ENCODE measurements around the gene SEMA4A. TPM values are rescaled to one million over a fixed set of nuclear protein-coding genes. Genes with fewer than 3 reads are reported as not detected.
A peak's percentile ranks its signal among the peaks of the same experiment; 100 is the strongest.
"Not testable (repeated sequence)": the region's sequence is repeated elsewhere in the genome, so short reads cannot be mapped to it uniquely, and the experiment has no call there.

The SEMA4A gene
- polyA plus RNA-seq, 1 donor = 4.8 TPM

- DNase-seq = no peak
Measured at GRCh38 chr1:156194300-156194652, 40.9 kb downstream of the SEMA4A start.

GRCh38 chr1:156195853-156196252 is 42.5 kb downstream of the SEMA4A start:
- no peak for DNase-seq

- no peak for DNase-seq
Measured at GRCh38 chr1:156196445-156196844, 43.1 kb downstream of the SEMA4A start.

GRCh38 chr1:156198831-156199349 is 45.5 kb downstream of the SEMA4A start:
- no peak for DNase-seq

GRCh38 chr1:156200044-156200443 is 46.7 kb downstream of the SEMA4A start:
- DNase-seq = no peak

GRCh38 chr1:156203331-156203730 is 49.9 kb downstream of the SEMA4A start:
- DNase-seq = no peak

- no peak for DNase-seq
Measured at GRCh38 chr1:156204686-156205085, 51.3 kb downstream of the SEMA4A start.

- DNase-seq = no peak
Measured at GRCh38 chr1:156211243-156211642, 57.9 kb downstream of the SEMA4A start.

GRCh38 chr1:156212130-156212529 is 58.7 kb downstream of the SEMA4A start:
- no peak for DNase-seq

- peak; percentile 96 for DNase-seq
Measured at GRCh38 chr1:156212833-156213643, 59.7 kb downstream of the SEMA4A start, which contains the start of gene PMF1. Gene PMF1 (plus strand): TSS chr1:156213007. CDS start chr1:156213016, 9 bp downstream.

- DNase-seq = no peak
Measured at GRCh38 chr1:156213644-156213966, 60.2 kb downstream of the SEMA4A start.

- no peak for DNase-seq
Measured at GRCh38 chr1:156214024-156214748, 60.8 kb downstream of the SEMA4A start.

GRCh38 chr1:156216361-156217086 is 63.1 kb downstream of the SEMA4A start:
- DNase-seq = not testable (repeated sequence)

- no peak for DNase-seq
Measured at GRCh38 chr1:156217871-156218270, 64.5 kb downstream of the SEMA4A start.

GRCh38 chr1:156220226-156220625 is 66.8 kb downstream of the SEMA4A start:
- DNase-seq = no peak

GRCh38 chr1:156221986-156222692 is 68.8 kb downstream of the SEMA4A start:
- no peak for DNase-seq

- DNase-seq = no peak
Measured at GRCh38 chr1:156225677-156226014, 72.3 kb downstream of the SEMA4A start.

GRCh38 chr1:156226116-156226538 is 72.7 kb downstream of the SEMA4A start:
- no peak for DNase-seq

- no peak for DNase-seq
Measured at GRCh38 chr1:156226782-156227181, 73.4 kb downstream of the SEMA4A start.

All from hindlimb muscle (tissue), 1 donor.